ENCODE measurements around the gene SLC2A10. TPM values are rescaled to one million over a fixed set of nuclear protein-coding genes. Genes with fewer than 3 reads are reported as not detected.

The SLC2A10 gene
- polyA plus RNA-seq, 1 experiment, result 41.9 TPM

DNA sequence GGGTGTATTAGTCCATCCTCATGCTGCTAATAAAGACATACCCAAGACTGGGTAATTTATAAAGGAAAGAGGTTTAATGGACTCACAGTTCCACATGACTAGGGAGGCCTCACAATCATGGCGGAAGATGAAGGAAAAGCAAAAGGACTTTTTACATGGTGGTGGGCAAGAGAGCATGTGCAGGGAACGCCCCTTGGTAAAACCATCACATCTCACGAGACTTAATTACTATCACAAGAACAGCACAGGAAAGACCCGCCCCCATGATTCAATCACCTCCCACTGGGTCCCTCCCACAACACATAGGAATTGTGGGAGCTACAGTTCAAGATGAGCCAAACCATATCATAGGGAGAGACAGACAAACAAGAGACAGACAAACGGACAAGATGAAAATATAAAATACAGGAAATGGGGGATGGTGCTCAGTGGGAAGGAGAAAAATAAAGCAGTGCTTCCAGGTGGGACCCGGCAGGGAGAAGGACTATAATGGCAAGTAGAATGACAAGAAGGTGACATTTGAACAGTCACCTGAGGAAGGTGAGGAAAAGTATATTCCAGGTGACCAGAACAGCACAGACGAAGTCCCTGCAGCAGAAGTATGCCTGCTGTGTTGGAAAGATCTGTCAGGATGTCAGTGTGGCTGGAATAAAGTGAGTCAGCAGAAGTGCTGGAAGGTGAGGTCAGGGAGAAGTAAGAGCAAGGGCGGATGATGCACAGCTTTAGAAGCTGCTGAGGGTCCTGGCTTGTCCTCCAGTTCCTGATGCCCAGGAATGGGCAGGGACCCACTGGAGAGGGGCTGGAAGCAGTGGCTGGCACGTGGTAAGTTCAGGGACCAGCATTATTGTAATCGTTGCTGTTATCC lies 61.1 kb downstream of the SLC2A10 start:
- no peak overlapping the region for H3K4me3 ChIP-seq (ENCODE audit: low read depth, low read length)
- H3K36me3 ChIP-seq (ENCODE audit: control insufficient read depth, insufficient read depth, low read length), result no peaks in the 10 kb centered on the region
- ChIA-PET POLR2A (no interaction called here), CTCF (interaction anchor here (0.9 to 1.2 kb wide), 5 partner anchors 9 to 184 kb away, joined by 3 to 4 read pairs (median 3); no protein-coding TSS in a partner anchor)
- no peak for DNase-seq (ENCODE audit: low read depth)
- peaks cover 2% of the 10 kb centered on the region; the same call in 1 of the 2 replicates for H3K27me3 ChIP-seq (ENCODE audit: control insufficient read depth, insufficient read depth, low read length)
- TF ChIP-seq, protein P1, sequence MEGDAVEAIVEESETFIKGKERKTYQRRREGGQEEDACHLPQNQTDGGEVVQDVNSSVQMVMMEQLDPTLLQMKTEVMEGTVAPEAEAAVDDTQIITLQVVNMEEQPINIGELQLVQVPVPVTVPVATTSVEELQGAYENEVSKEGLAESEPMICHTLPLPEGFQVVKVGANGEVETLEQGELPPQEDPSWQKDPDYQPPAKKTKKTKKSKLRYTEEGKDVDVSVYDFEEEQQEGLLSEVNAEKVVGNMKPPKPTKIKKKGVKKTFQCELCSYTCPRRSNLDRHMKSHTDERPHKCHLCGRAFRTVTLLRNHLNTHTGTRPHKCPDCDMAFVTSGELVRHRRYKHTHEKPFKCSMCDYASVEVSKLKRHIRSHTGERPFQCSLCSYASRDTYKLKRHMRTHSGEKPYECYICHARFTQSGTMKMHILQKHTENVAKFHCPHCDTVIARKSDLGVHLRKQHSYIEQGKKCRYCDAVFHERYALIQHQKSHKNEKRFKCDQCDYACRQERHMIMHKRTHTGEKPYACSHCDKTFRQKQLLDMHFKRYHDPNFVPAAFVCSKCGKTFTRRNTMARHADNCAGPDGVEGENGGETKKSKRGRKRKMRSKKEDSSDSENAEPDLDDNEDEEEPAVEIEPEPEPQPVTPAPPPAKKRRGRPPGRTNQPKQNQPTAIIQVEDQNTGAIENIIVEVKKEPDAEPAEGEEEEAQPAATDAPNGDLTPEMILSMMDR (IDR thresholded peaks at IDR 0.05; ENCODE audit: insufficient read depth, low read depth, low read length), result no peak

DNA sequence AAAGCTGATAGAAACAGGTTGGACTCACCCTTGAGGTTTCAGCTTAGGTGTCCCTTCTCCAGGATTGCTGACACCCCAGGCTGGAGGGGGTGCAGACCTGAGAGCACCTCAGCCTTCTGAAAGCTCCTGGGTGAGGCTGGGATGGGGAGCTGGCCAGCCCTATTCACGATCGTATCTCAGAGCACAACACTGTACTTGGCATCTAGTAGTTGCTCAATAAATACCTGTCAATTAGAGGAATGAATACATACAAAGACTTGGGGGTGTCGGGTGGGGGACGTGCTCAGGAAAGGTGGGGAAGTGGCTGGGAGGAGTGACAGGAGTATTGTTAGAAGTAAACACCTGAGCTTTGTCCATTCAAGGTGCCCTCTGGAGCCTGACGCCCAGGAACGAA lies 61.7 kb downstream of the SLC2A10 start:
- ChIA-PET POLR2A (no interaction called here), CTCF (interaction anchor here (0.9 to 1.3 kb wide), 6 partner anchors 9 to 380 kb away, joined by 3 to 4 read pairs (median 3); no protein-coding TSS in a partner anchor)
- no peaks in the 10 kb centered on the region for H3K36me3 ChIP-seq (ENCODE audit: control insufficient read depth, insufficient read depth, low read length)
- no peak for DNase-seq (ENCODE audit: low read depth)
- no peak overlapping the region for H3K4me3 ChIP-seq (ENCODE audit: low read depth, low read length)
- H3K27me3 ChIP-seq (ENCODE audit: control insufficient read depth, insufficient read depth, low read length), result peaks cover 2% of the 10 kb centered on the region; the same call in 1 of the 2 replicates
- TF ChIP-seq, protein P1 (IDR thresholded peaks at IDR 0.05; ENCODE audit: insufficient read depth, low read depth, low read length), result no peak

DNA sequence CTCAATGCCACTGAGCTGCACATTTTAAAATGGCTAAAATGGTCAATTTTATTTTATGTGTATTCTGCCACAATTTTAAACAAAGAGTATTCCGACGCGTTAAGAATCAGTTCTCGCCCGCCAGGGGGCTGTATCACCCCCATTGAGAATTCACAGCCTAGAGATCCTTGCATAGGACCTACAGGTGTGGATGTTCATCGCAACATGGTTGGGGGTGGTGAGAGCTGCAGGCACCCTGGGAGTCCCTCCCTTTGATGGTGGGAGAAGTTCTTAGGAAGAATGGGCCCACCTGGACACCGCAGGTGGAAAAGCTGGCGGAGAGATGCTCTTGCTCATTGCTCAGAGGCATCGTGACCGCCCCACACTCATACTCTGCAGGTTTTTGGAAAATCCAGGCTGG lies 63.5 kb downstream of the SLC2A10 start:
- H3K36me3 ChIP-seq (ENCODE audit: control insufficient read depth, insufficient read depth, low read length), result no peaks in the 10 kb centered on the region
- CTCF ChIA-PET, result interaction anchor here (1.5 to 2.3 kb wide), 2 partner anchors 8 to 20 kb away, joined by 4 read pairs; no protein-coding TSS in a partner anchor
- POLR2A ChIA-PET, result no interaction called here
- no peak for DNase-seq (ENCODE audit: low read depth)
- no peak overlapping the region for H3K4me3 ChIP-seq (ENCODE audit: low read depth, low read length)
- H3K27me3 ChIP-seq (ENCODE audit: control insufficient read depth, insufficient read depth, low read length), result peaks cover 2% of the 10 kb centered on the region; the same call in 1 of the 2 replicates
- TF ChIP-seq, protein P1 (IDR thresholded peaks at IDR 0.05; ENCODE audit: insufficient read depth, low read depth, low read length), result no peak

DNA sequence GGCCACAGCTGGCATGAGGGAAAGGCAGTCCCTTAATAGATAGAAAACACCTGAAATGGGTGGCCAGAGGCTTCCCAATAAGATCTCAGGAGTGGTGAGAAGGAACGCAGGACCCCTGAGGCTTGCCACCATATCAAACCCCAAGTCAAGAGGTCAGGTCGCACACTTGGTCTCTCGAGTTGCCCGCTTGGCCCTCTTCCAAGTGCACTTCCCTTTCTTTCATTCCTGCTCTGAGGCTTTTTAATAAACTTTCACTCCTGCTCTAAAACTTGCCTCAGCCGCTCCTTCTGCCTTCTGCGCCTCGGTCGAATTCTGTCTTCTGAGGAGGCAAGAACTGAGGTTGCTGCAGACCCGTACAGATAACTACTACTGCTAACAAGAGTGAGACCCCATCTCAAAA lies 64.2 kb downstream of the SLC2A10 start:
- Histone ChIP-seq H3K27me3 (ENCODE audit: control insufficient read depth, insufficient read depth, low read length) (peaks cover 2% of the 10 kb centered on the region; the same call in 1 of the 2 replicates), H3K4me3 (ENCODE audit: low read depth, low read length) (no peak overlapping the region), H3K36me3 (ENCODE audit: control insufficient read depth, insufficient read depth, low read length) (no peaks in the 10 kb centered on the region)
- ChIA-PET POLR2A (no interaction called here), CTCF (interaction anchor here (1.2 to 2.3 kb wide), 3 partner anchors 9 to 1847 kb away, joined by 3 to 4 read pairs (median 4); no protein-coding TSS in a partner anchor)
- TF ChIP-seq, protein P1 (IDR thresholded peaks at IDR 0.05; ENCODE audit: insufficient read depth, low read depth, low read length), result no peak
- DNase-seq (ENCODE audit: low read depth), result no peak

DNA sequence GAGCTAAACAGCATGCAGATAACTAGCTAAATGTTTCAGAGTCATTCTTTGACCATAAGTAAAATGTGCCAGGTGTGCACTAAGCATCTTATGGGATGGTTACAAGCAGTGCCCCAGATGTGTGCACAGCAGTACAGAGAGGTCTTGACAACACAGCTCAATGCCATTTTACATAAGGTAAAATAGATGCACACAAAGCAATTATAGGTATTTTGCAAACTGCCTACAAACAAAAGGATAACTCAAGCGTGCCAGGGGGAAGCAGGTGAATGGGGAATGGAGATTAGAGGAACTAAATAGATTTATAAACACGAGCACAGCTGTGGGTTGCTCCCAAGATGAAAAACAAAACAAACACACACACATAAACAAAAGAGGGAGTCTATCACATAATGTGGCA lies 64.8 kb downstream of the SLC2A10 start:
- no peak overlapping the region for H3K4me3 ChIP-seq (ENCODE audit: low read depth, low read length)
- peaks cover 2% of the 10 kb centered on the region; the same call in 1 of the 2 replicates for H3K27me3 ChIP-seq (ENCODE audit: control insufficient read depth, insufficient read depth, low read length)
- TF ChIP-seq, protein P1 (IDR thresholded peaks at IDR 0.05; ENCODE audit: insufficient read depth, low read depth, low read length), result no peak
- no peaks in the 10 kb centered on the region for H3K36me3 ChIP-seq (ENCODE audit: control insufficient read depth, insufficient read depth, low read length)
- ChIA-PET CTCF (interaction anchor here (0.6 to 2.3 kb wide), 5 partner anchors 9 to 1846 kb away, joined by 3 to 4 read pairs (median 3); no protein-coding TSS in a partner anchor), POLR2A (no interaction called here)
- no peak for DNase-seq (ENCODE audit: low read depth)

Measured in BJ (cell line).